ENCODE data around the gene ZNF865.
A peak's percentile ranks its signal among the peaks of the same experiment; 100 is the strongest.

Gene ZNF865

GRCh38 chr19:55645512-55645881, 40.0 kb downstream of the ZNF865 start:
- no peak for DNase-seq (ENCODE audit: low spot score)

GRCh38 chr19:55646889-55647731, 41.7 kb downstream of the ZNF865 start:
- no peak for DNase-seq (ENCODE audit: low spot score)

DNA sequence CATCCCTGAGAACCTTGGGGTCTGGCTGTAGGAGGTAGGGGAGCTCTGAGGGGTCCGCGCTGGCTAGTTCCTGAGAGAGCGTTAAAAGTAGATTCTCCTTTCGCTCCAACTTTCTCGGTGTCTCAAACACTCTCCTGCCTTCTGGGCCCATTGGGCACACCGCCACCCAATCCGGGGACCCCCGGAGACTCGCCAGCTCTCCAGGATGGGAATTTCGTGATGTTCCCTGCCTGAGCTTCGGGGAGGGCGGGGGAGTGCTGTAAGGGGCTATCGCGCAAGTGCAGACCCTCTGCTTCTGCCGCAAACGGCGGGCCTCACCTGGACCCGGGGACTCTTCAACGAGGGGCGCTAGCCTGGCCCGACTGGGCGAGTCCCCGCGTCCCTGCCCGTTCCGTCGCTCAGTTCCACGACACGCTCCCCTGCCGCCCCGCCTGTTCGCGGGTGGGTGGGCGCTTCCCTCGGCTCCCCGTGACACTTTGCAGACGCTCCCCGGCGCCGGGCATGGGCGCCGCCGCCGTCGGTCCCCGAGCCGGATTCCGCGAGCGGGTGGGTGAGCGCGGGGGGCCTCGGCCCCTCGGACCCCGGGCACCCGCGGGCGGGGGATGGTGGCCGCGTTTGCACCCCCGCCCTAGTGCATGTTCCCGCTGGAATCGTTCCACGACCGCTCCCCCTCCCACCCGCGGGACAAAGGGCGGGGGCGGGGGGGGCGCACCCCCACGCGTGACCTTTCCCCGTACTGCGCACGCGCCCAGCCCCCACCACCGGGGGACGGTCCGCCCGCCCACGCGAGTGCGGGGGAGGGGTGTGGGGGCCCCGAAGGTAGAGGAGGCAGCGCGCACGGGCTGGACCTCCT, 42.5 kb downstream of the ZNF865 start, which contains the start of gene CCDC106:
TSS of gene CCDC106 (plus strand) at position 481 of the 853 bp plus-strand sequence. CDS start 835 bp downstream, outside the sequence.
- peak; percentile 92 for DNase-seq (ENCODE audit: low spot score)

GRCh38 chr19:55648585-55649267, 43.3 kb downstream of the ZNF865 start:
- no peak for DNase-seq (ENCODE audit: low spot score)

DNA sequence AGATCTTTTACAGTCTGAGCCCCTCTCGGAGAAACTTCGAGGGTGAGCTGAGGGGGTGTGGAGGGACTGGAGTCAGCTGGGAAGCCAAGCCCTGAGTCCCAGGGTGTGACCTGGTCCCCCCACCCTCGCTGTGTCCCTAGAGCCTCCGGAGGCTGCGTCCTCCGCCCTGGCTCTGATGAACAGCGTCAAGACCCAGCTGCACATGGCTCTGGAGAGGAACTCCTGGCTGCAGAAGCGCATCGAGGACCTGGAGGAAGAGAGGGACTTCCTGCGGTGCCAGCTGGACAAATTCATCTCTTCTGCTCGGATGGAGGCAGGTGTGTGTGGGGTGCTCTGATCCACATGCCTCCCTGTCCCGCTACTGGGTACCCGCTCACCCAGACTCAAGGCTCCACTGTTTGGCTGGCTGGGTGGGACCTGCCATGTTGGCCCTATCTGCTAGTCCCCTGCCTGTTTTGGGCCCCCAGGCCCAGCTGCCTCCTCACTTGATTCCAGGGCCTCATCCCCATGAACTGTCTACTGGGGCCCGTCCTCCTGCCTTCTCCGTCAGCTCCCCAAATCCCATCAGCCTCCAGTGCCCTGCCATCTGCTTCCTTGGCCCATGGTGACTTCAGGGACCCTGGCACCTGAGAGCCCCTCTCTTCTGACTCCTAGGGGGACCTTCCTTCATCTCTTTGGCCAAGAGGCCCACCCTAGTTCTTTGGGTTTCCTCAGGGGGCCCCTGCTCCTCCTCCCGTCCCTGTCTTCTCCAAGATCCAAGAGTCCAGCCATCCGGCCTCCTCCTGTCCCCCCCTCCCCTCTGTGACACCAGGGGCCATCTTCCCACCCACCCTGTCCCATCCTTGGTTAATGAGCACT, 44.0 kb downstream of the ZNF865 start:
- no peak for DNase-seq (ENCODE audit: low spot score)

- DNase-seq (ENCODE audit: low spot score): no peak
Observed at GRCh38 chr19:55650126-55650557, 44.7 kb downstream of the ZNF865 start.

GRCh38 chr19:55650602-55651230, 45.3 kb downstream of the ZNF865 start:
- no peak for DNase-seq (ENCODE audit: low spot score)

- DNase-seq (ENCODE audit: low spot score): no peak
Observed at GRCh38 chr19:55651236-55651635, 45.8 kb downstream of the ZNF865 start.

- DNase-seq (ENCODE audit: low spot score): no peak
Observed at GRCh38 chr19:55652311-55653128, 47.1 kb downstream of the ZNF865 start.

DNA sequence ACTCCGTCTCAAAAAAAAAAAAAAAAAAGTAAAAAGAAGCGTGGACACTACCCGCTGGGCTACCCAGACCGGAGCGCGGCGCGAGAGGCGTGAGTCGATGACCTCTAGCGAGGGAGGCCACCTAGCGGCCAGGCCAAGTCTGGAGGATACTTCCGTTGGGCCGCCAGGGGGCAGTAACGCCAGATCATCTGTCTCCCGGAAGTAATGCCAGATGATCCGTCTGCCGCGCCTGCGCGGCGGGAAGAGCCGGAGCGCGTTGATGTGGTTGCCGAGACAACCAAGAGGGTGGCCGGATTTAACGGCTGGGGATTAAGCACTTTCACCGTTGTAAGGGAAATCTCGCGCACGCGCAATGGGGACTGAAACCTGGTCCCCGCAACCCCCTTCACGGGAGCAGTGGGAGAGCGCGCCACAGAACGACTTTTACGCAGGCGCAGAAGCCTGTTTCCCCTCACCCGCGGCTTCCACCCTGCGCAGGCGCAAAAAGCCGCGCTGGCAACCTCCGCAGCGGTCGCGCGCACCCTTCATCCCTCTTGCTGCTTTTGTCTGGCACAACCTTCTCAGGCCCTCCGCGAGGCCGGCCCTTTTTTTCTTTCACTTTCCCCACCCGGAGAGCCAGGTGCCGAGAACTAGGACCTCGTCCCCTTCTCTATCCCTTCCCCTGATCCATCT, 48.3 kb downstream of the ZNF865 start:
- peak; percentile 99 for DNase-seq (ENCODE audit: low spot score)

GRCh38 chr19:55654323-55654867, 48.9 kb downstream of the ZNF865 start:
- peak; percentile 94 for DNase-seq (ENCODE audit: low spot score)

GRCh38 chr19:55654868-55655647, 49.6 kb downstream of the ZNF865 start, which contains the start of gene U2AF2:
TSS of gene U2AF2 (plus strand) at chr19:55655035. CDS start at chr19:55655105, 70 bp downstream.
- DNase-seq (ENCODE audit: low spot score): peak; percentile 94

- no peak for DNase-seq (ENCODE audit: low spot score)
Observed at GRCh38 chr19:55655648-55656040, 50.2 kb downstream of the ZNF865 start.

GRCh38 chr19:55656552-55656951, 51.1 kb downstream of the ZNF865 start:
- DNase-seq (ENCODE audit: low spot score): no peak

DNA sequence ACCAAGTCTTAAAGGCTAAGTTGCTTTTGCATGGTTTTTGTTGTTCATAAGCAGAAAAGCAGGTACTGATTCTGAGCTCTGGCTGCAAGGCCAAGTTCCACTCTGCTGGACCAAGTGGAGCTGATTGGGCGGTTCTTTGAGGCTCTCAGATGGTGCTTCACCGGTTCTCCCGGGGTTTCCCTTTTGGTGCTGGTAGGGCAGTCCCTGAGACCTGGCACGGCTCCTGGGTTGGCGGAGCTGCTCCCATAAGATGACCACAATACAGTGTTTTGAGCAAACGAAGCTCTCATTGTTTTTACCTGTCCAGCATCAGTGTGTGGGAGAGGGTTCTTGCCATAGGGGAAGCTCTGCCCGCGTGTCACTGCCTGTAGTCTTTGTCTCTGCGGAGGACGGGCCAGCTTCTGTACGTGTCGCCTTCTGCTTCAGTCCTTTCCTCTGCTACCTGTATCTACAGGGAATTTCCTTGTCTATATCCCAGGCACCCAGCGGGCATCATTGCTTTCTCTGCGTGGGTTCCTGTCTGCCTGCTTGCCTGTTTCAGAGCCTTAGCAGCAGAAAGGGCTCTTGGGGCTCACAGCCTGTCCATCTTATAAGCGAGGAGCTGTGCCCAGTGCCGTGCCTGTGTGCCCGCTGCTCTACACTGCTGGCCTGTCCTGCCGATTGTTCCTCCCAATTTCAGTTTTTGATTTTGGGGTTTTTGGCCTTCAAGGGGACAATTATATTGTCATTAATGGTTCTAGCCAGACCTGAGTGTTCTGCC, 51.7 kb downstream of the ZNF865 start:
- no peak for DNase-seq (ENCODE audit: low spot score)

- no peak for DNase-seq (ENCODE audit: low spot score)
Observed at GRCh38 chr19:55658846-55659459, 53.5 kb downstream of the ZNF865 start.

GRCh38 chr19:55659822-55660221, 54.4 kb downstream of the ZNF865 start:
- DNase-seq (ENCODE audit: low spot score): no peak

All from HuH-7.5 (cell line).